PC-9 (cell line): ENCODE results near the gene SH3PXD2B.

ENCODE experiments used
- CTCF ChIP-seq: fragments of 200-600 bp; sonication (generic); conservative IDR thresholded peaks from 2 replicates; pipeline ENCODE4 v1.6.1; 2017; ENCODE audit warnings: mixed run types, antibody characterized with exemption, mild to moderate bottlenecking, moderate library complexity
- EZH2 ChIP-seq: fragments of 200-600 bp; sonication (generic); IDR thresholded peaks from 2 replicates; pipeline ENCODE4 v1.8.0; 2017; ENCODE audit warnings: antibody characterized with exemption, low read depth

GRCh38 chr5:172502410-172502809, 48.1 kb upstream of the SH3PXD2B start:
- no peak for TF ChIP-seq CTCF
- TF ChIP-seq EZH2: no peak
